GM19438 (cell line): ENCODE data around the gene COX6A1.

ENCODE experiments used
- ATAC-seq: cut with Tn5 transposase; IDR thresholded peaks from one replicate; pipeline ENCODE4 v1.9.1; 2021; ENCODE audit warnings: low read depth; ENCODE audit not compliant: unreplicated experiment

Gene COX6A1

GRCh38 chr12:120437735-120438494 is at the start of gene COX6A1:
TSS of gene COX6A1 (plus strand) at chr12:120438113. CDS start at chr12:120438127, 14 bp downstream.
- peak; percentile 93 for ATAC-seq

GRCh38 chr12:120388691-120389481 is 49.0 kb upstream of the COX6A1 start:
- no peak for ATAC-seq

GRCh38 chr12:120390540-120391120 is 47.3 kb upstream of the COX6A1 start:
- no peak for ATAC-seq

GRCh38 chr12:120394483-120395367 is 43.2 kb upstream of the COX6A1 start:
- no peak for ATAC-seq

- no peak for ATAC-seq
These were observed 39.9 kb upstream of the COX6A1 start for GRCh38 chr12:120397824-120398540.

DNA sequence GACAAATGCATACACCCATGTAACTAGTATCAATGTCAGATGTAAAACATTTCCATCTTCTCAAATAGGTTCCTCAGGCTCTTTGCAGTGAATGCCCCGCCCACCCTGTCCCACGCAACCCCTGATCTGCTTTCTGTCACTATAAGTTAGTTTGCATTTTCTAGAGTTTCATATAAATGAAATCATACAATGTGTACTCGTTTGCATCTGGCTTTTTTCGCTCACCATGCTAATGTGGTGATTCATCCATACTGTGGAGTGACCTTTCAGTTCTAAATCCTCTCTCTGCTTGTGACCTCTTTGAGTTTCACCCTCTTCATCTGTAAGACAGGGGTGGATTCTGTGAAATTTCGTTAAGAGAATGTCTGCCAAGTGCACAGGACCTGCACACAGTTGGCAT is 38.4 kb upstream of the COX6A1 start:
- ATAC-seq: no peak

GRCh38 chr12:120402217-120402616 is 35.7 kb upstream of the COX6A1 start:
- no peak for ATAC-seq

- ATAC-seq: no peak
These were observed 34.0 kb upstream of the COX6A1 start for GRCh38 chr12:120403869-120404268.

DNA sequence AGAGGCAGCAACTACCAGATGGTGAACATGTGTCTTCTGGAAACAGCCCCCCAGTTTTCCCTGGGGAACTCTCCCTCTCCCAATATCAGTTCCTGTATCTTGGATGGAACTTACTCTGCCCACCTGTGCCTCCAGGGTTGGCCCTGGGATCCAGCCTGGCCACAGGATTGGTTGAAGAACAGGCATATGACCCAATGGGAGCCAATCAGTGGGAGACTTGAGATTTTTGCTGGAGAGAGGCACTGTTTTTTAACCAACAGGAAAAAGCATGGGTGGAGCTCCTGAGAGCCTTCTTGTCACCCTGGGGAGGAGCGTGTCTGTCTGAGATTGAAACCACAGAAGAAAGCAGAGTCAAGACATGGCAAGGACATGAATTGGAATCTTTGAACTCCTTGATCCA is 33.6 kb upstream of the COX6A1 start:
- ATAC-seq: no peak

DNA sequence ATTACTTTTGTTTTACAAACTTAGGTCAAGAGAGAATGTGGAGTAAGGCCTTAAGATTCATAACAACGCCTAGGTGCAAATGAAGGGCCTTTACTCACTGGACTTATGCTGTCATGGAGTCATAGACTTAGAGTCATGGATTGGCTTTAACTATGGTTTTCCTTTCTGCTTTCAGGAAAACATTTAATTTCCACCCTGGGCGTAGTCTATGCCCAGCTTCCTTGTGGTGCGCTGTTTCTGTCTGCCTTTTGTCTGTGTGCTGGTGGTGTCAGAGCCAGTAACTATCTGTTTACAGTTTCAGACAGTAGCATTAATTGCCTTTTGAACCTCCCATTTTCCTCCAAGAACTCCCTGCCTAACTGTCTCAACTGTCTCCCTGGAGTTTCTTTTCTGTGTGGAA is 31.8 kb upstream of the COX6A1 start:
- no peak for ATAC-seq

DNA sequence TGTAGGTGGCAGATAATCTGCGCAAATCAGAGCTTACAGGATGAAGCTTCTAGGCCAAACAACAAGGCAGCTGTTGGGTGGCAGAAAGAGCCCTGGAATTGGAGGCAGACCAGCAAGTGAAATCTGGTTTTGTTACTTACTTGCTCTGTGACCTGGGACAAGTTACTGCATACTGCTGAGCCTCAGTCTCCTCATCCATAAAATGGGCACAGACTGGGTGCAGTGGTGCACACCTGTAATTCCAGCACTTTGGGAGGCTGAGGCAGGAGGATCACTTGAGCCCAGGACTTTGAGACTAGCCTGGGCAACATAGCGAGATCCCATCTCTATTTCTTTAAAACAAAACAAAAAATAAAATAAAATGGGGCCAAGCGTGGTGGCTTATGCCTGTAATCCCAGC is 31.4 kb upstream of the COX6A1 start:
- no peak for ATAC-seq

DNA sequence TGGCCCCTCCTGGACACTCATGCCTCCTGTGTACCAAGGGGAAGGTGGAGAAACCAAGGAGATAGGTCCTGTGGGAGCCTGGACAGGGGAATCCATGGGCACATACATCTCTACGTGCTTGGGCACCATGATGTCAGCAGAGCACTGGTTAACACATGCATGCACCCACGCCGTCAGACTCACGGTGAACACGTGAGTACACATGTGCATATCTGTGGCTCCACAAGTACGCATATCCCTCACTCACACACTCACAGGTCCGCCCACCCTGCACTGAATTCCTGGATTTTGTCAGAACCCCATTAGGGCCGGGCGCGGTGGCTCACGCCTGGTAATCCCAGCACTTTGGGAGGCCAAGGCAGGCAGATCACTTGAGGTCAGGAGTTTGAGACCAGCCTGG is 29.1 kb upstream of the COX6A1 start:
- no peak for ATAC-seq

GRCh38 chr12:120412421-120412820 is 25.5 kb upstream of the COX6A1 start:
- ATAC-seq: no peak

- ATAC-seq: no peak
These were observed 23.8 kb upstream of the COX6A1 start for GRCh38 chr12:120413901-120414695.

DNA sequence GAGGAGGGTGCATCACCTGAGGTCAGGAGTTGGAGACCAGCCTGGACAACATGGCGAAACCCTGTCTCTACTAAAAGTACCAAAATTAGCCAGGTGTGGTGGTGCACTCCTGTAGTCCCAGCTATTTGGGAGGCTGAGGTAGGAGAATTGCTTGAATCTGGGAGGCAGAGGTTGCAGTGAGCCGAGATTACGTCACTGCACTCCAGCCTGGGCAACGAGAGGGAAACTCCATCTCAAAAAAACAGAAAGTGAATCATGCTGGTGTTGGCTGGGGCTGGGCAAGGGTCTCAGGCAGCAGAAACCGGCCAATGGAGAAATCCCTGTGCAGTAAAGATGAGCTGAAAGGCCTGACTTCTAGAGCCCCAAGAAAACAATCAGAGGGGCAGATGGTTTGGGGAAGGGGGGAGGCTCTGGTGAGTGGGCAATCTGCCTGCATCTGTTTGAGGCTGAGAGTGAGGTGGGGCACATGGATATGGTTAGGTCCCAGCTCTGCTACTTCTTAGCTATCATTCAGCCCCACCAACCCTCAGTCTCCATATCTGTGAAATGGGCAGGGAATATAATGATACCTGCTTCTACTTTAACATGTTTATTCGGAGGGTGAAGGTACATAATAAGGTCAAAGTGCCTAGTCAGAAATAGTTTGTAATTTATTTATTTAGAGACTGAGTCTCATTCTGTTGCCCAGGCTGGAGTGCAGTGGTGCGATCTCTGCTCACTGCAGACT is 21.3 kb upstream of the COX6A1 start:
- ATAC-seq: no peak

- ATAC-seq: no peak
These were observed 19.9 kb upstream of the COX6A1 start for GRCh38 chr12:120417917-120418580.

DNA sequence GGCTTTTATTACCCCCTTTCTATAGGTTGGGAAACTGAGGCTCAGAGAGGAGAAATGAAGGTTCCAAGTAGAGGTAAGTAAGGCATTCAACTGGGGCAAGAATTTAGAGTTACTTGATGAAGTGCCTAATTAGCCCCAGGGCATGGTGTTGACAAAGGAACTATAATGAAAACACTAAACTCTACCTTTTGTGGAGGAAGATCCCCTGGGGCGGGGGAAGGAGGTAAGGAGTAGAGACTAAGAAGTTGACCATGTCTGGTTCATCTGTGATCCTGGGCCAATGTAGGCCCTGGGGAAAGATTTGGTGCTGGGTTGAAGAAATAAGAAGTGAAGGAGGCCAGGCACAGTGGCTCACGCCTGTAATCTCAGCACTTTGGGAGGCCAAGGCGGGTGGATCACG is 16.2 kb upstream of the COX6A1 start:
- ATAC-seq: no peak

DNA sequence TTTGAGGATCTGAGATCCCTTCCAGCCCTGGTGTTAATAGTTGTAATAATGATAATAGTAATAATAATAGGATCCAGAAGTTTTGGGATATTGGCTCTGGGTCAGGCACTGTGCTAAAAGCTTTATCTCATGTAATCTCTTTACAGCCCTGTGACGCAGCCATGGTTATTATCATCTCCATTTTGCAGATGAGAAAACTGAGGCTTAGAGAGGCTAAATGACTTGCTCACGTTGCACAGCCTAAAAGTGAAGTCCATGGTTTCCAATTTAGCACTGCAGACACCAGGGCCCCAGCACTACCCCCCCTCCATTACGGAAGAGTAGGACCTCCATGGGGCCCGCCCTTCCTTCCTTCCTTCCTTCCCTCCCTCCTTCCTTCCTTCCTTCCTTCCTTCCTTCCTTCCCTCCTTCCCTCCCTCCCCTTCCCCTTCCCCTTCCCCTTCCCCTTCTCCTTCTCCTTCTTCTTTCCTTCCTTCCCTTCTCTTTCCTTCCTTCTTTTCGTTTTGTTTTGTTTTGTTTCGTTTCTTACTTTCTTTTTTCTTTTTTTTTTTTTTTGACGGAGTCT is 14.9 kb upstream of the COX6A1 start:
- no peak for ATAC-seq
